HepG2 (cell line): Measurements from ENCODE around the gene MYO9A. TPM values are rescaled to one million over a fixed set of nuclear protein-coding genes. Genes with fewer than 3 reads are reported as not detected.

Experiments used
- ATAC-seq: fragments of 200-7000 bp; cut with Tn5 transposase; 3 replicates; pipeline ENCODE4 v1.9.1; 2020; ENCODE audit warnings: mild to moderate bottlenecking, moderate library complexity
- BruUV-seq: library from RNA; stranded (reverse); fragments of 400-500 nt; replicated peaks from 2 replicates; lab custom pipeline; 2021; lab: Mats Ljungman, UMichigan
- CTCF ChIA-PET: fragments of 300-600 bp; formaldehyde crosslinking; extraction: SDS; loops from one replicate; lab custom pipeline; 2021; ENCODE audit warnings: low total read pairs, inconsistent platforms, low intra/inter-chr PET ratio; lab: Yijun Ruan, JAX
- POLR2A ChIA-PET: fragments of 350-600 bp; sonication (Branson Sonifier 250); formaldehyde crosslinking; loops from one replicate; lab custom pipeline; 2020; ENCODE audit warnings: antibody characterized with exemption, inconsistent platforms; lab: Yijun Ruan, JAX
- DNase-seq: peaks from one replicate; pipeline ENCODE4 v3.0.0-alpha.2; 2015; ENCODE audit warnings: low spot score
- FAIRE-seq: peaks from 3 replicates; lab custom pipeline; 2011; peaks lifted over from hg19 to GRCh38; lab: Jason Lieb, UNC
- H2AFZ ChIP-seq: one replicate; pipeline ENCODE4 v1.6.1; 2011; ENCODE audit warnings: low read length, inconsistent platforms
- H3K27ac ChIP-seq: fragments of 300-600 bp; 3 replicates; pipeline ENCODE4 v1.8.0; 2011; ENCODE audit warnings: mixed run types, mild to moderate bottlenecking, mixed read lengths, low read length, inconsistent platforms; ENCODE audit not compliant: insufficient read depth; ENCODE audit errors: extremely low read length
- H3K27me3 ChIP-seq, 2 experiments: fragments of 200-600 bp in 1 of 2; 2 replicates in 1 of 2; 3 replicates in 1 of 2; pipeline versions ENCODE4 v1.6.0 to v1.8.0; 2011; ENCODE audit warnings: low read length in 2 of 2, mild to moderate bottlenecking in 2 of 2, moderate library complexity in 2 of 2, inconsistent platforms in 1 of 2; ENCODE audit not compliant: insufficient read depth in 2 of 2, control insufficient read depth in 1 of 2
- H3K36me3 ChIP-seq, 2 experiments: fragments of 200-600 bp in 1 of 2; replicated peaks in 1 of 2; 2 replicates in 1 of 2; 3 replicates in 1 of 2; pipeline versions ENCODE4 v1.5.1 to v1.8.0; 2011; ENCODE audit warnings: low read length in 2 of 2, inconsistent platforms in 1 of 2; ENCODE audit not compliant: insufficient read depth in 2 of 2, control insufficient read depth in 1 of 2
- H3K4me1 ChIP-seq: 2 replicates; pipeline ENCODE4 v1.5.1; 2012; ENCODE audit warnings: low read length, inconsistent platforms; ENCODE audit not compliant: insufficient read depth
- H3K4me2 ChIP-seq: 2 replicates; pipeline ENCODE4 v1.6.0; 2011; ENCODE audit warnings: low read depth, low read length, inconsistent platforms
- H3K4me3 ChIP-seq, 3 experiments: fragments of 200-600 bp in 1 of 3; sonication (generic), shearing (Covaris generic) in 1 of 3; replicated peaks in 1 of 3; 2 replicates each; pipeline ENCODE4 v1.5.1; 2011 to 2016; ENCODE audit warnings: low read length in 3 of 3, inconsistent platforms in 2 of 3, low read depth in 2 of 3, mild to moderate bottlenecking in 2 of 3, control low read depth in 1 of 3, mixed read lengths in 1 of 3; ENCODE audit not compliant: insufficient read depth in 1 of 3
- H3K79me2 ChIP-seq: one replicate; pipeline ENCODE4 v1.6.1; 2011; ENCODE audit warnings: low read length, inconsistent platforms; ENCODE audit not compliant: insufficient read depth
- H3K9ac ChIP-seq: 2 replicates; pipeline ENCODE4 v1.6.0; 2011; ENCODE audit warnings: mild to moderate bottlenecking, low read depth, low read length, inconsistent platforms; ENCODE audit not compliant: insufficient read depth
- H3K9me3 ChIP-seq: 2 replicates; pipeline ENCODE4 v1.5.1; 2012; ENCODE audit warnings: mild to moderate bottlenecking, low read length
- H4K20me1 ChIP-seq: 2 replicates; pipeline ENCODE4 v1.6.0; 2011; ENCODE audit warnings: inconsistent platforms, mild to moderate bottlenecking, low read length, moderate library complexity; ENCODE audit not compliant: insufficient read depth
- PHF5A ChIP-seq: IDR thresholded peaks from one replicate; pipeline ENCODE4 v1.6.1; 2018; ENCODE audit warnings: low read depth, missing genetic modification reagents; ENCODE audit not compliant: unreplicated experiment
- SALL2 ChIP-seq: sonication (generic); formaldehyde crosslinking; IDR thresholded peaks from 2 replicates; pipeline ENCODE4 v1.8.1; 2023; ENCODE audit warnings: mild to moderate bottlenecking, missing genetic modification reagents, inconsistent platforms
- TEAD3 ChIP-seq: optimal IDR thresholded peaks from 2 replicates; pipeline ENCODE3; 2016; ENCODE audit warnings: borderline replicate concordance
- ZBED4 ChIP-seq: sonication (generic); formaldehyde crosslinking; IDR thresholded peaks from 2 replicates; pipeline ENCODE4 v1.4.0; 2020; ENCODE audit warnings: missing genetic modification reagents, borderline replicate concordance
- ZNF101 ChIP-seq: sonication (generic); formaldehyde crosslinking; IDR thresholded peaks from 2 replicates; pipeline ENCODE4 v1.4.0; 2020; ENCODE audit warnings: mild to moderate bottlenecking, low read depth, missing genetic modification reagents, borderline replicate concordance
- WGBS: methylation state at CpG from one replicate; pipeline ENCODE4 v1.1.6; 2017; ENCODE audit warnings: low lambda C conversion rate; 5-methylcytosine and 5-hydroxymethylcytosine counted together
- in situ Hi-C: cut with HindIII; loops from 2 replicates; pipeline ENCODE4 v1.10.0; 2017; ENCODE audit warnings: low pct_unique_long_range_greater_than_20kb; ENCODE audit not compliant: extremely low pct_ligation_motif_present
- intact Hi-C: fragments of 100-400 bp; cut with micrococcal nuclease; formaldehyde crosslinking; loops from one replicate; pipeline ENCODE4 v1.10.0; 2022; ENCODE audit not compliant: unreplicated experiment
- polyA plus RNA-seq, 8 experiments: library from polyadenylated mRNA; depleted of rRNA in 3 of 8; stranded (reverse) in 7 of 8; unstranded in 1 of 8; fragments of >200 nt; fragmentation: Illumina TruSeq in 4 of 8; extraction: Trizol in 4 of 8; gene quantifications; 2 replicates each; pipeline versions ENCODE4 v1.2.1 to v1.2.3, GENCODE V29; 2011 to 2016; ENCODE audit warnings: low read depth in 4 of 8, missing spikeins in 1 of 8, mixed read lengths in 1 of 8; ENCODE audit not compliant: insufficient read depth in 1 of 8
- total RNA-seq, 5 experiments: library from RNA; depleted of rRNA; stranded (reverse); fragments of >200 nt; fragmentation: Illumina TruSeq; extraction: Trizol; gene quantifications; 2 replicates each; pipeline ENCODE4 v1.2.3, GENCODE V29; 2016; ENCODE audit warnings: low read depth in 1 of 5
- TF ChIP-seq, protein P1 (sequence below): sonication (generic); formaldehyde crosslinking; IDR thresholded peaks from 2 replicates; pipeline ENCODE4 v1.4.0; 2020; ENCODE audit warnings: mild to moderate bottlenecking, missing genetic modification reagents, borderline replicate concordance

MYO9A gene
- total and polyA plus RNA-seq, 2 of the 13 experiments (the other 11 are each of a cell fraction or from before 2014, with no cell fraction given): 4.8 to 15.3 TPM

DNA sequence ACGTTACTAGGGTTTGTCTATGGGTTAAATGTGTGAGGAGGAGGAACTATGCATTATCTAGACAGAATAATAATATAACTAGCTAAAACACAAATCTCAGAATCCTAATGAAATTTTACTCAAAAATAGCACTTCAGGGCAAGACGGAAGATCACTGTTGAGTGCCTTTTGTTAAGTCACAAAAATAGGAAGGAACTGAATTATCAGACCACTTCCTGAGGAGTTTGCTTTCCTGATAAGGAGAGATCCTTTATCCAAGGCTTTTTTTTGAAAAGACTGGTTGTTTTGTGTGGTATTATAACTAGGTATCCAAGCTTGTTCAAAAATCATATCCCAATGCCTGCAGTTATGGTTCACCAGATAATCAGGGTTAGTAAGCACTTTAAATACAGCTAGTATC, 273.0 kb downstream of the MYO9A start:
- TF ChIP-seq ZNF101 (CRISPR knock-in tag) (no peak), ZBED4 (CRISPR knock-in tag) (no peak), TEAD3 (no peak), SALL2 (CRISPR knock-in tag) (no peak), PHF5A (CRISPR knock-in tag) (no peak)
- TF ChIP-seq, protein P1, sequence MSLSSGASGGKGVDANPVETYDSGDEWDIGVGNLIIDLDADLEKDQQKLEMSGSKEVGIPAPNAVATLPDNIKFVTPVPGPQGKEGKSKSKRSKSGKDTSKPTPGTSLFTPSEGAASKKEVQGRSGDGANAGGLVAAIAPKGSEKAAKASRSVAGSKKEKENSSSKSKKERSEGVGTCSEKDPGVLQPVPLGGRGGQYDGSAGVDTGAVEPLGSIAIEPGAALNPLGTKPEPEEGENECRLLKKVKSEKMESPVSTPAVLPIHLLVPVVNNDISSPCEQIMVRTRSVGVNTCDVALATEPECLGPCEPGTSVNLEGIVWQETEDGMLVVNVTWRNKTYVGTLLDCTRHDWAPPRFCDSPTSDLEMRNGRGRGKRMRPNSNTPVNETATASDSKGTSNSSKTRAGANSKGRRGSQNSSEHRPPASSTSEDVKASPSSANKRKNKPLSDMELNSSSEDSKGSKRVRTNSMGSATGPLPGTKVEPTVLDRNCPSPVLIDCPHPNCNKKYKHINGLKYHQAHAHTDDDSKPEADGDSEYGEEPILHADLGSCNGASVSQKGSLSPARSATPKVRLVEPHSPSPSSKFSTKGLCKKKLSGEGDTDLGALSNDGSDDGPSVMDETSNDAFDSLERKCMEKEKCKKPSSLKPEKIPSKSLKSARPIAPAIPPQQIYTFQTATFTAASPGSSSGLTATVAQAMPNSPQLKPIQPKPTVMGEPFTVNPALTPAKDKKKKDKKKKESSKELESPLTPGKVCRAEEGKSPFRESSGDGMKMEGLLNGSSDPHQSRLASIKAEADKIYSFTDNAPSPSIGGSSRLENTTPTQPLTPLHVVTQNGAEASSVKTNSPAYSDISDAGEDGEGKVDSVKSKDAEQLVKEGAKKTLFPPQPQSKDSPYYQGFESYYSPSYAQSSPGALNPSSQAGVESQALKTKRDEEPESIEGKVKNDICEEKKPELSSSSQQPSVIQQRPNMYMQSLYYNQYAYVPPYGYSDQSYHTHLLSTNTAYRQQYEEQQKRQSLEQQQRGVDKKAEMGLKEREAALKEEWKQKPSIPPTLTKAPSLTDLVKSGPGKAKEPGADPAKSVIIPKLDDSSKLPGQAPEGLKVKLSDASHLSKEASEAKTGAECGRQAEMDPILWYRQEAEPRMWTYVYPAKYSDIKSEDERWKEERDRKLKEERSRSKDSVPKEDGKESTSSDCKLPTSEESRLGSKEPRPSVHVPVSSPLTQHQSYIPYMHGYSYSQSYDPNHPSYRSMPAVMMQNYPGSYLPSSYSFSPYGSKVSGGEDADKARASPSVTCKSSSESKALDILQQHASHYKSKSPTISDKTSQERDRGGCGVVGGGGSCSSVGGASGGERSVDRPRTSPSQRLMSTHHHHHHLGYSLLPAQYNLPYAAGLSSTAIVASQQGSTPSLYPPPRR (CRISPR knock-in tag): no peak
- Histone ChIP-seq H3K79me2 (no peaks in the 10 kb centered on the region), H4K20me1 (no peaks in the 10 kb centered on the region), H3K4me1 (no peaks in the 10 kb centered on the region), H3K4me2 (no peak overlapping the region), H3K9ac (no peak overlapping the region), H3K4me3 (no peak overlapping the region), H3K9me3 (no peaks in the 10 kb centered on the region), H3K27me3 (no peaks in the 10 kb centered on the region; a peak in 1 of 5 replicates), H3K36me3 (peaks cover 0 to 3% of the 10 kb centered on the region in 2 experiments; a peak in 1 of 5 replicates), H3K27ac (no peak overlapping the region), H2AFZ (no peak overlapping the region)
- WGBS: 98% methylated on average over 2 of the region's 2 CpGs
- intact Hi-C loops (no loop called here), in situ Hi-C loops (no loop called here)
- no TSS peak for BruUV-seq
- ChIA-PET POLR2A (no interaction called here), CTCF (no interaction called here)
- DNase-seq (no peak), ATAC-seq (no peak), FAIRE-seq (no peak)
